SJSA1 (cell line): Measurements from ENCODE around the gene PIAS4. TPM values are rescaled to one million over a fixed set of nuclear protein-coding genes. Genes with fewer than 3 reads are reported as not detected.

Experiments
- DNase-seq, 2 experiments: peaks; one replicate each; pipeline ENCODE4 v3.0.0-alpha.2; 2015 to 2020; ENCODE audit warnings: low spot score in 2 of 2, low read depth in 1 of 2
- H3K27ac ChIP-seq: fragments of 250-450 bp; sonication (Bioruptor Pico); 2 replicates; pipeline ENCODE4 v1.5.1; 2020; ENCODE audit warnings: mild to moderate bottlenecking, moderate library complexity
- H3K27me3 ChIP-seq: fragments of 250-450 bp; sonication (Bioruptor Pico); replicated peaks from 2 replicates; pipeline ENCODE4 v1.5.1; 2020; ENCODE audit warnings: mild to moderate bottlenecking, moderate library complexity
- H3K36me3 ChIP-seq: fragments of 250-450 bp; sonication (Bioruptor Pico); 2 replicates; pipeline ENCODE4 v1.5.1; 2020; ENCODE audit warnings: mild to moderate bottlenecking
- H3K4me1 ChIP-seq: fragments of 250-450 bp; sonication (Bioruptor Pico); replicated peaks from 2 replicates; pipeline ENCODE4 v1.6.1; 2021; ENCODE audit warnings: mild to moderate bottlenecking
- H3K4me3 ChIP-seq: fragments of 250-450 bp; sonication (Bioruptor Pico); 2 replicates; pipeline ENCODE4 v1.5.1; 2020; ENCODE audit warnings: mild to moderate bottlenecking
- H3K9me3 ChIP-seq: fragments of 250-450 bp; sonication (Bioruptor Pico); replicated peaks from 2 replicates; pipeline ENCODE4 v1.5.1; 2020; ENCODE audit warnings: mild to moderate bottlenecking
- total RNA-seq: library from RNA; depleted of rRNA; stranded (reverse); fragments of >200 nt; shearing (Covaris generic); gene quantifications from 2 replicates; pipeline ENCODE4 v1.2.3, GENCODE V29; 2014

The PIAS4 gene
- total RNA-seq, 1 experiment from 2014 or later: 17.3 TPM

DNA sequence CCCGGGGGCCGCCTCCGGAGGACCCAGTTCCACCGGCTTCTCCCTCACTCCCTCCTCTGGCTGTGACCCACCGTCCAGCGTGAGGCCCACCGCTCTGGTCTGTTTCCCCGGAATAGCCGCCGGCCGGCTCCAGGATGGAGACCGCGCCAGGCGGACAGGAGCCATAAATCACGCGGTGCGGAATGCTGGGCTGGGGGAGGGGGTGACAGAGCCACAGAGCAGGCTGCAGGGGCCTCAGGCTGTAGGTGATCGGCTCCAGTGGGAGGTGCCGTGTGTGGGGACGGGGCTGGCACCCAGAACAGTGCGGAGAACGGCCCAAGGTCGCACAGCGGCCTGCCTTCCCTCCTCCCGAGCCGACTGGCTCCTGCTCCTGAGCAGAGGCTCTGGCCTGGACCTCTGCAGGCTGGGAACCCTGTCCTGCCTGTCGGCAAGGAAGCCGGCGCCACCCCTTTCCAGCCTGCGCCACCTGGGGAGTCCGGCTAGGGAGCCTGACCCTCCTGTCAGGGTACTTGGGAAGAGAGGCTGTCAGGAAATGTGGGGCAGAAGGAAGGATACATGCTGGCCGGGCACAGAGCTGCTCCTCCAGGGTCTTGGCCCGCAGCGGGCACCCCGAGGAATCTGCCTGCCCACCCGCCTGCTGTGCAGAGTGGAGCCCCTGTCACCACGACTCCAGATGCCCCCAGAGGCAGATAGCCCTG lies 8.3 kb downstream of the PIAS4 start:
- Histone ChIP-seq H3K4me1 (no peaks in the 10 kb centered on the region), H3K36me3 (peaks cover 54% of the 10 kb centered on the region), H3K4me3 (no peak overlapping the region), H3K9me3 (no peaks in the 10 kb centered on the region), H3K27me3 (no peaks in the 10 kb centered on the region), H3K27ac (no peak overlapping the region)
- no peak for DNase-seq

DNA sequence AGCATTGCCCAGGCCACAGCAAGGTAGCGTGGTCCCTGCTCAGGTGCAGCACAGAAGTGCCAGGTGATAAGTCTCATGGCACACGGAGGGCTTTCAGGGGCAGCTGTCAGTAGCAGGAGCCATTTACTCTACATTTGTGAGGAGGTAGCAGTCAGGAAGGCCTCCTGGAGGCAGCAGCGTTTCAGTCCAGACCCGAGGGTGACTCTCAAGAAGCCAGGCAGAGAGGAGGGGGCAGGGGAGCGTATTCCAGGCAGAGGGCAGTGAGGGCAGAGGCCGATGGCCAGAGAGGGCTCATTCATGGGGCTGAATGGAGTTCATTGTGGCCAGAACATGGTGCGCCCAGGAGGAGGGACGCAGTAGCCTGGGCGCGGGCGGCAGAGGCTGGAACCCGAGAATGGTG lies 8.9 kb downstream of the PIAS4 start:
- no peak for DNase-seq
- Histone ChIP-seq H3K27ac (no peak overlapping the region), H3K36me3 (peaks cover 50% of the 10 kb centered on the region), H3K4me1 (no peaks in the 10 kb centered on the region), H3K27me3 (no peaks in the 10 kb centered on the region), H3K9me3 (no peaks in the 10 kb centered on the region), H3K4me3 (no peak overlapping the region)

DNA sequence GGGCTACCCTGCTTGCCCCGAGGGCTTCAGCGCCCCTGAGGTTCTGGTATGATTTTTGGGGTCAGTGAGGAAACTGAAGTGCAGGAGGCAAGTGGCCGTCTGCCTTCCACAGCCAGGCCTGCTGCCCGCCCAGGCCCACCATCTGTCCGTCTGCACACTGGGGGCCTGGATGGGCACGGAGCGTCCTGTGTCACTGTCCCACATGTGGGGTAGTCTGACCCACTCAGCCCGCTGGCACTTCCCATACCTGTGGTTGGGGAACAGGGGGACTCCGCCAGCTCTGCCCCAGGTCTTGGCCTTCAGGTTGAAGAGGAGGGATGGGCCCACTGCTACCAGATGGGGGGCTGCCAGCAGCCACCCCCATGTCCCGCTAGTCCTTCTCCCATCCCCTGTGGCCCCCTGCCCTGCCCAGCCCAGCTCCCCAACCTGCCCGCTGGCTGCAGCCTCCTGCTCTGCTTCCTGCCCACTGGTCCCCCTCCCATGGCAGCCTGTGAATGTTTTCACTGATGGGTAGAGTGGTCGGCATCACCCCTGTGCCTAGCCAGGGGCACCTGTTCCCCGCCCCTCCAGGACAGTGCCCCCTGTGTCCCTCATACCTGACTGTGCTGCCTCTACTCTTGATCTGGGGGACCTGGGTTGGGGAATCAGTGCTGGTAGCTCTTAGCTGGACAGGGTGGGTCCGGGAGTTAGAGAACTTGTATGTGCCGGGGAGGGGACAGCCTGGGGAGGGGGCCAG lies 9.5 kb downstream of the PIAS4 start:
- H3K4me1 ChIP-seq: no peaks in the 10 kb centered on the region
- H3K27ac ChIP-seq: no peak overlapping the region
- no peaks in the 10 kb centered on the region for H3K27me3 ChIP-seq
- H3K36me3 ChIP-seq: peaks cover 49% of the 10 kb centered on the region
- no peak overlapping the region for H3K4me3 ChIP-seq
- no peaks in the 10 kb centered on the region for H3K9me3 ChIP-seq
- no peak for DNase-seq

DNA sequence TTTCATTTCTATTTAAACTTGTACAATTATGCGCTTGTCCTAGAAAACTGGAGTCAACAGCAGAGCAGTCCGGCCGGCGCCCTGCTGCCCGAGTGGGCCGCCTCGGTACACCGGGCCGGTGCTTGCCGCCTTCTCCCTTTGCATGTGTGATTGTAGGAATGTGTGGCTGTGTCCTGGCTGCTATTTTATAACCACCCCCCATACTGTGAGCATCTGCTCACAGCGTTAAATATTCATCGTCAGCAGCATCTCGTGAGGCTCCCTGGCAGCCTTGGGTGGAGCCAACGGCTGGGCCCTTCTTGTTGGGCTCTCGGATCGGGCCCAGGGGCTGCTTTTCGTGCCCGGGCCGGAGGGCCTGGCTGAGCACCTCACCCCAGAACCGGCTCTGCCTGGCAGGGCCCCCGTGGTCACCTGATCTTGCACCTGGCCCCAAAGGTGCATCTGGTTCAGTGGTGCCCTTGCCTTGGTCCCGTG lies 10.6 kb downstream of the PIAS4 start:
- peaks cover 42% of the 10 kb centered on the region for H3K36me3 ChIP-seq
- no peak overlapping the region for H3K27ac ChIP-seq
- no peaks in the 10 kb centered on the region for H3K4me1 ChIP-seq
- H3K4me3 ChIP-seq: no peak overlapping the region
- no peak for DNase-seq
- no peaks in the 10 kb centered on the region for H3K27me3 ChIP-seq
- no peaks in the 10 kb centered on the region for H3K9me3 ChIP-seq

DNA sequence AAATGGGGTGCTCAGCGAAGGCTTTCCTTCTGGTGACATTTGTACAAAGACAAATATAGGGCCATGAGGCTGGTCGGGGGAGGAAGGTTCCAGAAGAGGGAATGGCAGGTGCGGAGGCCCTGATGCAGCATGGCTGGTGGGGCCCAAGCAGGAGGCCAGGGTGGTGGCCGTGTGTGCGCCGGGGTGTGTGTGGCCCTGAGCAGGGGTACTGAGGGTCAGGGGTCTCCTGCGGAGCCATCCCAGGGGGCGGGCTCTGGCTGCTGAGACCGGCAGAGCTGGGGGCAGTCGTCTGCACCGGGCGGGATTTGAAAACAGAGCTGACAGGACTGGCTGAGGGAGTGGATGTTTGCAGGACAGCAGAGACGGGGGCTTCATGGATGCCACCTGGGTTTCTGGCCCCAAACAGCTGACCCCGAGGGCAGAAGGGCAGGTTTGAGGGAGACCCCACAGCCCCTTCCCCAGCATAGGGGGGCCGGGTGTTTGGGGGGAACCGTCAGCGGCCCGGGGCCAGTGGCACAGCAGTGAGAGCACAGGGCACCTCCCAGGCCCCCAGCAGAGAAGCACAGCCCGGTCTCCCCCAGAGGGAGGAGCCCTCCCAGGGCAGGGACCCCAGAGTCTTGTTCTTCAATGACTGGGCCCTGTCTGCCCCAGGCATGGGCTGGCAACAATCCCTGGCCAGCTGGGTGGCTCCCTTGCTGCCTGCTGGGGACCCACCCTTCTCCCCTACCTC lies 11.4 kb downstream of the PIAS4 start:
- Histone ChIP-seq H3K9me3 (no peaks in the 10 kb centered on the region), H3K27me3 (no peaks in the 10 kb centered on the region), H3K36me3 (peaks cover 36% of the 10 kb centered on the region), H3K4me1 (no peaks in the 10 kb centered on the region), H3K4me3 (no peak overlapping the region), H3K27ac (no peak overlapping the region)
- DNase-seq: no peak

DNA sequence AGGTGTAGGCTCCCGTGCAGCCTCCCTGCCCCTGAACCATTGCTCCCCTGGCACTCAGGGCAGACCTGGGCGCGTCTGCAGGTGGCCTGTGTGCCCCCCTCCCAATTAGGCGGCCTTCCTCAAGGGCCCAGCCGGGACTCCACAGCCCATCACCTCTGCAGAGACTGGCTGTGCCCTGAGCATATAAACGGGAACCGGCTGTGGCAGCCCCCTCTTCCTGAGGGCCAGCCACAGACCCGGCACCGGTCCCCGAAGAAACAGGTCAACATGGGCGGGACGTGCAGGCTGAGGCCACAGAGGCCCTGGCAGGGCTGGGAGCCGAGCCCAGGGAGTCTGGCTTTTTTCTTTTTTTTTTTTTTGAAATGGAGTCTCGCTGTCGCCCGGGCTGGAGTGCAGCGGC lies 12.0 kb downstream of the PIAS4 start:
- no peak overlapping the region for H3K4me3 ChIP-seq
- H3K36me3 ChIP-seq: peaks cover 35% of the 10 kb centered on the region
- no peak overlapping the region for H3K27ac ChIP-seq
- no peaks in the 10 kb centered on the region for H3K9me3 ChIP-seq
- H3K4me1 ChIP-seq: no peaks in the 10 kb centered on the region
- H3K27me3 ChIP-seq: no peaks in the 10 kb centered on the region
- DNase-seq: no peak

DNA sequence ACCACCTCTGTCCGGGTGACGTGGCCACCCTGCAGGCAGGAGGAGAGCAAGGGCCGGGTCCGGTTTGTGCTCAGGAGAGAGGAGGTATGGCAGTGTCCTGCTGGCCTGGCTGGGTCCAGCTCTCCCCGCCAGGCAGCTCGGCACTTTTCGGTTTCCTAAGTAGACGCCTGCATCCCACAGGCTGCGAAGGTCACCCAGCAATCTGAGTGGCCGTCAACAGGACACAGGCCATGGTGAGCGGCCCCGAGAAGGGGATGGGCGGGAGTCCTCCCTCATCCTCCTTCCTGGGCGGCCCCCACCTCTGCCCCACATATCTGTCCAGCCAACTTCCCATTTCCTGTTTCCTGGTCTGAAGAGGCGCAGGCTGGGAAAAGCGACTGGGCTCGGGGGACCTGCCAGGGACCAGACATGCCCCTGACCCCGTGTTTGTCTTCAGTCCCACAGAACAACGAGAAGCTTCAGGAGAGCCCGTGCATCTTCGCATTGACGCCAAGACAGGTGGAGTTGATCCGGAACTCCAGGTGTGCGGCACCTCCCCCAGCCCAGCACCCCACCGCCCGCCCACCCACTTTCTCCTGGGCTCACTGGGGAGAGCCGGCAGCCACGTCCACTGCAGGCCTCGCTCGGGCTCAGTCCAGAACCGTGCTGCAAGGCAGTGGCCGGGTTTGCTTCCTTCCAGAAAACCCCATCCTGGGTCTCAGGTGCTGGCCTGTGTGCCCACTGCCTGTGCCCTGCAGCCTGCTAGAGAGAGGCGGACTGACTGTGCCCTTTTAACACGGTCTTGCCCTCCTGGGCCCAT lies 16.3 kb downstream of the PIAS4 start:
- Histone ChIP-seq H3K36me3 (peaks cover 27% of the 10 kb centered on the region), H3K4me1 (no peaks in the 10 kb centered on the region), H3K27ac (no peak overlapping the region), H3K9me3 (no peaks in the 10 kb centered on the region), H3K4me3 (no peak overlapping the region), H3K27me3 (no peaks in the 10 kb centered on the region)
- DNase-seq: no peak

DNA sequence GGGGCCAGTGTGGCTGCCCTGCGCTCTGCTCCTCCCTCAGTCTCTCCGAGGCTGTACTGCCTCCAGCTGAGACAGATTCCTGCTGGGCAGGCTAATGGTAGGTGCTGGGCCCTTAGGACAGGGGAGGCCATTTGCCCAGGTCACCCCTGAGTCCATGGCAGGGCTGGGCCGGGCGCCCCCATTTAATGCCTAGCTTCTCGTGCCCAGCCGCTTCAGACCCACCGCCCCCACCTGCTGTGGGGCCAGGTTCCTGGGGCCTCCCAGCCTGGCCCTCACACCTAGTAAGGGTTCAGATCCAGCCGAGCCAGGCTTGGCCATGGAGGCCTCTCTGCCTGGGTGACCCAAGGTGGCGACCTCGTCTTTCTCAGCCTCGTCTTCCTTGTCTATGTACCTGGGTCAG lies 17.8 kb downstream of the PIAS4 start:
- no peak overlapping the region for H3K27ac ChIP-seq
- no peaks in the 10 kb centered on the region for H3K27me3 ChIP-seq
- no peaks in the 10 kb centered on the region for H3K4me1 ChIP-seq
- no peak overlapping the region for H3K4me3 ChIP-seq
- DNase-seq: no peak
- peaks cover 33% of the 10 kb centered on the region for H3K36me3 ChIP-seq
- H3K9me3 ChIP-seq: no peaks in the 10 kb centered on the region

DNA sequence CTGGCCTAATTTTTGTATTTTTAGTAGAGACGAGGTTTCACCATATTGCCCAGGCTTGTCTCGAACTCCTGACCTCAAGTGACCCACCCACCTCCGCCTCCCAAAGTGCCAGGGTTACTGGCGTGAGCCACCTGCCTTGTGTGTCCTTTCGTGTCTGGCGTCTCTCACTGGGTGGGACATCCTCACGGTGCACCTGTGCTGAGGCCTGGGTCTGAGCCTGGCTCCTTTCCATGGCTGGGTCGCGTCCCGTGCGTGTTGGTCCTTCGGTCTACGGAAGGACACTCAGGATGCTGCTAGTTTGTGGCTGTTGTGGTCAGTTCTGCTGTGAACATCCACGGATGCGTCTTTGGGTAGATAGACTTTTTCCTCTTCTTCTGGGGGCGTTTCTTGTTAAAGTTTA lies 19.6 kb downstream of the PIAS4 start:
- no peak for DNase-seq
- Histone ChIP-seq H3K4me1 (no peaks in the 10 kb centered on the region), H3K4me3 (no peak overlapping the region), H3K9me3 (no peaks in the 10 kb centered on the region), H3K27ac (no peak overlapping the region), H3K27me3 (no peaks in the 10 kb centered on the region), H3K36me3 (peaks cover 47% of the 10 kb centered on the region)

DNA sequence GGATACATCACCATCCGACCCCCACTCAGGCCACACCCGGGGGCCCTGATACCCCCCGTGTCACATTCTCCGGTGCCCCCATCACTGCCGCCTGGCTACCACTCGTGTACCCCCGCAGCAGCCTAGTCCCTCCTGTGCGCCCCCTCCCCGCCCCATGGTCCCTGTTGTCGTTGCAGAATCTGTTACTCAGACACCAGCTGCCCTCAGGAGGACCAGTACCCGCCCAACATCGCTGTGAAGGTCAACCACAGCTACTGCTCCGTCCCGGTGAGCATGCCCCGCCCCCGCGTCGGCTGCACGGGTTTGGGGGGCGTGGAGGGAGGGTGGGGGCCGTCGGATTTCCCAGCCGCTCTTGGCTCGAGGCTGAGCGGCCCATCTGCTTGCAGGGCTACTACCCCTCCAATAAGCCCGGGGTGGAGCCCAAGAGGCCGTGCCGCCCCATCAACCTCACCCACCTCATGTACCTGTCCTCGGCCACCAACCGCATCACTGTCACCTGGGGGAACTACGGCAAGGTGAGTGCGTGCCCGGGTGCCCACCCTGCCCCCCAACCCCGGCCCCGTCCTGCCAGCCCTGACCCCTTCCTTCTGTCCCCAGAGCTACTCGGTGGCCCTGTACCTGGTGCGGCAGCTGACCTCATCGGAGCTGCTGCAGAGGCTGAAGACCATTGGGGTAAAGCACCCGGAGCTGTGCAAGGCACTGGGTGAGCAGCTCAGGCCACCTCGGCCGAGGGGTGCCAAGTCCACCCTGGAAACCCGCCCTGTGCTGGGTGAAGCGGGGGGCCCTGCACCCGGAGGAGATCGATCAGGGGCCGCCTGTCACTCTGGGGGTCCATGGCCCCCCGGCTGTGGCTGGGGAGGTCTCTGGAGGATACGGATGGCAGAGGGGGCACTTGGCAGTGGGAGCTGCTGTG lies 21.1 kb downstream of the PIAS4 start:
- Histone ChIP-seq H3K27me3 (no peaks in the 10 kb centered on the region), H3K9me3 (no peaks in the 10 kb centered on the region), H3K27ac (no peak overlapping the region), H3K4me1 (no peaks in the 10 kb centered on the region), H3K36me3 (peaks cover 62% of the 10 kb centered on the region), H3K4me3 (no peak overlapping the region)
- no peak for DNase-seq

DNA sequence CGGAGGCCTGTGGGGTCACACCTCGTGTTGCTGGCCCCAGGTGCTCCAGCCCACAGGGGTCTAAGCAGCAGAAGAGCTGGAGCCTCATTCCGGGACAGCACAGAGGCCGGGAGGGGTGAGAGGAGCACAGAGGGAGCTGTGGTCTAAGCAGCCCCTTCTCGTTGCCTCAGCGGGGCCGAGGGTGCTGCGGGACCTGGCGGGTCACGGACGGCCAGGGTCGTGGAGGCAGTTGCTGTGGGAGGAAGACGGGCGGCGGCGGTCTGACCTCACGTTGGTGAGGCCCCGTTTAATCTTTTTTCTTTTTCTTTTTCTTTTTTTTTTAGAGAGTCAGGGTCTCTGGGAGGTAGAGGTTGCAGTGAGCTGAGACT lies 21.7 kb downstream of the PIAS4 start:
- Histone ChIP-seq H3K27ac (no peak overlapping the region), H3K27me3 (no peaks in the 10 kb centered on the region), H3K4me3 (no peak overlapping the region), H3K9me3 (no peaks in the 10 kb centered on the region), H3K36me3 (peaks cover 63% of the 10 kb centered on the region), H3K4me1 (no peaks in the 10 kb centered on the region)
- no peak for DNase-seq

DNA sequence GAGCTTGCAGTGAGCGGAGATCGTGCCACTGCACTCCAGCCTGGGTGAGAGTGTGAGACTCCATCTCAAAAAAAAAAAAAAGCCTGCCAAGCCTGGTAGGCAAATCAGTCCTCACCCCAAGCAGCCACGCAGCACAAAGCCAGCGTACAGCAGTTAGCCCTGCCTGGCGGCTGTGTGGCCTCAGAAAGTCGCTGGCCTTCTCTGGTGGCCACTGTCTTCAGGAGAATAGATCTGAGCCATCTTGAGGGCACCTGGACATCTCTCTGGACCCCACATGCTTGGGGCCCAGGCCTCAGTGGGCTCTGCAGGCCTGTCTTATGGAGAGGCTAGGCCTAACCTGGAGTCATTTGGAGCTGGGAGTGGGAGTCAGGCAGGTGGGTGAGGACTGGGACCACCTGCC lies 23.0 kb downstream of the PIAS4 start:
- no peak for DNase-seq
- Histone ChIP-seq H3K36me3 (peaks cover 53% of the 10 kb centered on the region), H3K27ac (no peak overlapping the region), H3K9me3 (no peaks in the 10 kb centered on the region), H3K4me1 (no peaks in the 10 kb centered on the region), H3K4me3 (no peak overlapping the region), H3K27me3 (no peaks in the 10 kb centered on the region)

DNA sequence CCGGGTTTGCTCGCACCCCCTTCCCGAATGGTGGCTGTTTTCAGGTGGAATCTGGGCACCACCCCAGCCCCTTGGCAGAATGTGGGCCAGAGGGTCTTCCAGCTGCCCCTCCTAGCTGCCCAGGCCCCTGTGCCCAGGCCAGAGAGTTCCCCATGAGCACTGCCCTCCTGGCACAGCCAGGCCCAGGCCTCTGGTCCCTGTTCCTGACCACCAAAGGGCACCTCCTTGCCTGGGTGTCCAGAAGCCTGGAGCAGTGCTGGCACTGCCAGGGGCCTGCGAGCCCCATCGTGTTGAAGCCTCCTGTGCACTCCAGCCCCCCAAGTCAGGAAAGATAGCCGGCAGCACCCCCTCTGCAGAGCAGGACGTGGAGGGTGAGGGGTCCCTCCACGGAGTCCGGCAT lies 23.4 kb downstream of the PIAS4 start:
- no peaks in the 10 kb centered on the region for H3K4me1 ChIP-seq
- H3K27ac ChIP-seq: no peak overlapping the region
- no peaks in the 10 kb centered on the region for H3K9me3 ChIP-seq
- no peak overlapping the region for H3K4me3 ChIP-seq
- H3K36me3 ChIP-seq: peaks cover 53% of the 10 kb centered on the region
- DNase-seq: no peak
- H3K27me3 ChIP-seq: no peaks in the 10 kb centered on the region
